H1 (cell line): ENCODE measurements around the gene C8B. TPM values are rescaled to one million over a fixed set of nuclear protein-coding genes. Genes with fewer than 3 reads are reported as not detected.

Experiments used
- CTCF ChIA-PET: fragments of 300-600 bp; sonication (Branson Sonifier 250); formaldehyde crosslinking; loops from one replicate; lab custom pipeline; 2021; ENCODE audit not compliant: partially characterized antibody; lab: Charles Lee
- POLR2A ChIA-PET: fragments of 300-600 bp; sonication (Branson Sonifier 250); formaldehyde crosslinking; loops from one replicate; lab custom pipeline; 2021; ENCODE audit warnings: inconsistent platforms; ENCODE audit not compliant: partially characterized antibody; lab: Charles Lee
- DNase-seq, 2 experiments: peaks; one replicate each; pipeline versions ENCODE4 v3.0.0 to v3.0.0-alpha.2; 2010 to 2022; ENCODE audit warnings: low spot score in 2 of 2, low read depth in 1 of 2, mixed read lengths in 1 of 2
- FAIRE-seq: peaks from 2 replicates; lab custom pipeline; 2011; peaks lifted over from hg19 to GRCh38; lab: Jason Lieb, UNC
- H2AFZ ChIP-seq: 2 replicates; pipeline ENCODE4 v1.8.1; 2012; ENCODE audit warnings: low read length, inconsistent platforms
- H2AK5ac ChIP-seq: 2 replicates; pipeline ENCODE4 v1.6.1; 2013; ENCODE audit warnings: low read depth, low read length
- H2BK120ac ChIP-seq: replicated peaks from 2 replicates; pipeline ENCODE3; 2013; ENCODE audit warnings: low read depth, low read length, inconsistent platforms
- H2BK12ac ChIP-seq: 2 replicates; pipeline ENCODE4 v1.6.1; 2013; ENCODE audit warnings: low read depth, low read length
- H2BK15ac ChIP-seq: 2 replicates; pipeline ENCODE4 v1.6.1; 2013; ENCODE audit warnings: low read length
- H2BK20ac ChIP-seq: 2 replicates; pipeline ENCODE4 v1.6.1; 2013; ENCODE audit warnings: low read length
- H2BK5ac ChIP-seq: 2 replicates; pipeline ENCODE4 v1.6.1; 2013; ENCODE audit warnings: low read depth, low read length
- H3K14ac ChIP-seq: 2 replicates; pipeline ENCODE4 v1.6.1; 2013; ENCODE audit warnings: inconsistent platforms; ENCODE audit not compliant: insufficient read length
- H3K18ac ChIP-seq: 2 replicates; pipeline ENCODE4 v1.6.1; 2013; ENCODE audit warnings: low read length; ENCODE audit errors: extremely low read depth
- H3K23ac ChIP-seq: 2 replicates; pipeline ENCODE4 v1.6.1; 2013; ENCODE audit warnings: inconsistent platforms; ENCODE audit not compliant: insufficient read length
- H3K23me2 ChIP-seq: 2 replicates; pipeline ENCODE4 v1.6.1; 2013; ENCODE audit warnings: low read depth, low read length
- H3K27ac ChIP-seq: 2 replicates; pipeline ENCODE4 v1.6.1; 2011; ENCODE audit warnings: low read depth, low read length, inconsistent platforms
- H3K27me3 ChIP-seq, 4 experiments: replicated peaks in 1 of 4; 1 replicate in 1 of 4; 2 replicates in 3 of 4; pipeline versions ENCODE4 v1.6.1 to v1.8.1; 2011 to 2013; ENCODE audit warnings: low read length in 3 of 4, mild to moderate bottlenecking in 3 of 4, inconsistent platforms in 2 of 4, mixed read lengths in 2 of 4, moderate library complexity in 1 of 4; ENCODE audit not compliant: control insufficient read depth in 3 of 4, insufficient read depth in 3 of 4; ENCODE audit errors: extremely low read depth in 1 of 4
- H3K36me3 ChIP-seq, 4 experiments: 2 replicates each; pipeline versions ENCODE4 v1.6.1 to v1.8.1; 2011 to 2013; ENCODE audit warnings: mild to moderate bottlenecking in 4 of 4, low read length in 3 of 4, moderate library complexity in 2 of 4, control low read depth in 1 of 4, inconsistent platforms in 1 of 4; ENCODE audit not compliant: insufficient read depth in 4 of 4, control insufficient read depth in 2 of 4
- H3K4ac ChIP-seq: replicated peaks from 2 replicates; pipeline ENCODE3; 2013; ENCODE audit warnings: low read length, low read depth, mixed read lengths, inconsistent platforms; ENCODE audit not compliant: insufficient read length
- H3K4me1 ChIP-seq, 4 experiments: replicated peaks in 1 of 4; 1 replicate in 1 of 4; 2 replicates in 3 of 4; pipeline versions ENCODE4 v1.6.1 to v1.8.1; 2011 to 2013; ENCODE audit warnings: low read length in 3 of 4, inconsistent platforms in 2 of 4, mixed read lengths in 1 of 4; ENCODE audit not compliant: insufficient read depth in 4 of 4, control insufficient read depth in 3 of 4
- H3K4me2 ChIP-seq, 2 experiments: 2 replicates each; pipeline versions ENCODE4 v1.6.1 to v1.8.1; 2011 to 2013; ENCODE audit warnings: low read depth in 2 of 2, low read length in 2 of 2, control low read depth in 1 of 2, inconsistent platforms in 1 of 2, mild to moderate bottlenecking in 1 of 2; ENCODE audit not compliant: insufficient read depth in 1 of 2
- H3K4me3 ChIP-seq, 4 experiments: fragments of 200-600, 300-600 bp in 1 of 4; sonication (generic), shearing (Covaris generic), sonication (Bioruptor Twin) in 1 of 4; 2 replicates each; pipeline versions ENCODE4 v1.5.1 to v1.8.1; 2011 to 2016; ENCODE audit warnings: low read length in 4 of 4, low read depth in 3 of 4, control low read depth in 2 of 4, inconsistent platforms in 2 of 4, mild to moderate bottlenecking in 2 of 4, mixed read lengths in 1 of 4, moderate library complexity in 1 of 4; ENCODE audit not compliant: insufficient read depth in 2 of 4; ENCODE audit errors: extremely low read depth in 1 of 4
- H3K56ac ChIP-seq: replicated peaks from 2 replicates; pipeline ENCODE3; 2013; ENCODE audit warnings: low read depth, mild to moderate bottlenecking, mixed read lengths, low read length, inconsistent platforms; ENCODE audit not compliant: insufficient read length
- H3K79me1 ChIP-seq: 2 replicates; pipeline ENCODE4 v1.6.1; 2013; ENCODE audit warnings: low read depth, low read length, control low read depth
- H3K79me2 ChIP-seq, 2 experiments: 2 replicates each; pipeline versions ENCODE4 v1.6.1 to v1.8.1; 2012 to 2013; ENCODE audit warnings: low read length in 2 of 2, mild to moderate bottlenecking in 2 of 2, inconsistent platforms in 1 of 2; ENCODE audit not compliant: insufficient read depth in 2 of 2, control insufficient read depth in 1 of 2
- H3K9ac ChIP-seq, 4 experiments: replicated peaks in 1 of 4; 1 replicate in 1 of 4; 2 replicates in 3 of 4; pipeline versions ENCODE4 v1.6.1 to v1.8.1; 2011 to 2013; ENCODE audit warnings: low read depth in 3 of 4, low read length in 3 of 4, control low read depth in 2 of 4, mild to moderate bottlenecking in 2 of 4, moderate library complexity in 2 of 4, inconsistent platforms in 1 of 4; ENCODE audit errors: extremely low read depth in 1 of 4
- H3K9me3 ChIP-seq, 2 experiments: 2 replicates each; pipeline versions ENCODE4 v1.6.1 to v1.8.1; 2012 to 2013; ENCODE audit warnings: mild to moderate bottlenecking in 2 of 2, moderate library complexity in 2 of 2, control low read depth in 1 of 2, inconsistent platforms in 1 of 2, low read depth in 1 of 2, low read length in 1 of 2, mixed read lengths in 1 of 2; ENCODE audit not compliant: insufficient read depth in 2 of 2
- H4K20me1 ChIP-seq, 2 experiments: replicated peaks in 1 of 2; 2 replicates each; pipeline versions ENCODE3 to v1.8.1; 2011 to 2013; ENCODE audit warnings: inconsistent platforms in 2 of 2, low read length in 2 of 2, mild to moderate bottlenecking in 1 of 2; ENCODE audit not compliant: insufficient read depth in 2 of 2, control insufficient read depth in 1 of 2
- H4K5ac ChIP-seq: 2 replicates; pipeline ENCODE4 v1.6.1; 2013; ENCODE audit warnings: low read length, low read depth, mixed read lengths, inconsistent platforms; ENCODE audit not compliant: insufficient read length
- H4K8ac ChIP-seq: 2 replicates; pipeline ENCODE4 v1.8.0; 2013; ENCODE audit warnings: mild to moderate bottlenecking, moderate library complexity, low read length, inconsistent platforms; ENCODE audit not compliant: insufficient read depth; ENCODE audit errors: extremely low read depth
- H4K91ac ChIP-seq: replicated peaks from 2 replicates; pipeline ENCODE3; 2013; ENCODE audit warnings: low read length, mixed read lengths, inconsistent platforms; ENCODE audit not compliant: insufficient read length
- POU5F1 ChIP-seq: IDR thresholded peaks from 2 replicates; pipeline ENCODE4 v1.6.1; 2011; ENCODE audit warnings: low read depth, mild to moderate bottlenecking, low read length, moderate library complexity
- TAF1 ChIP-seq: IDR thresholded peaks from 2 replicates; pipeline ENCODE4 v1.6.1; 2011; ENCODE audit warnings: mild to moderate bottlenecking, low read depth, low read length
- ZNF274 ChIP-seq: IDR thresholded peaks from 2 replicates; pipeline ENCODE4 v1.7.0; 2012; ENCODE audit warnings: low read length, borderline replicate concordance; ENCODE audit errors: extremely low read depth
- WGBS, 2 experiments: shearing (Covaris generic) in 1 of 2; methylation state at CpG; one replicate each; pipeline versions ENCODE4 v1.1.6 to v1.1.7; 2013 to 2015; ENCODE audit warnings: low lambda C conversion rate in 2 of 2, mixed read lengths in 2 of 2, inconsistent platforms in 1 of 2, low coverage in 1 of 2, missing lambda C conversion rate in 1 of 2; ENCODE audit not compliant: insufficient replicate concordance in 2 of 2, insufficient coverage in 1 of 2, insufficient read length in 1 of 2; ENCODE audit errors: extremely low coverage in 1 of 2, missing lambda C conversion rate in 1 of 2; 5-methylcytosine and 5-hydroxymethylcytosine counted together
- polyA plus RNA-seq, 7 experiments: library from polyadenylated mRNA; depleted of rRNA in 3 of 7; stranded (reverse) in 5 of 7; unstranded in 2 of 7; fragments of >200 nt in 5 of 7; fragments of 200-250 nt in 2 of 7; gene quantifications; 1 replicate in 5 of 7; 2 replicates in 1 of 7; 4 replicates in 1 of 7; pipeline versions ENCODE4 v1.2.1 to v1.2.3, GENCODE V29; 2011 to 2013; ENCODE audit warnings: missing spikeins in 2 of 7, mixed read lengths in 2 of 7
- total RNA-seq: library from RNA; stranded (reverse); fragmentation: NEBNext Ultra II Directional; extraction: Animal tissue kit (Norgen Biotek cat#: 25700); gene quantifications from 2 replicates; pipeline ENCODE4 v1.2.1, GENCODE V29; 2021

Gene C8B
- total and polyA plus RNA-seq, 2 of the 8 experiments (the other 6 are each of a cell fraction or from before 2014, with no cell fraction given): not detected

GRCh38 chr1:57012315-57012714 is 46.5 kb upstream of the C8B start:
- no peak overlapping the region for H2BK12ac ChIP-seq
- no peak overlapping the region for H2BK20ac ChIP-seq
- no peaks in the 10 kb centered on the region for H3K9me3 ChIP-seq
- no peak overlapping the region for H3K4ac ChIP-seq
- no peak overlapping the region for H4K91ac ChIP-seq
- H3K14ac ChIP-seq: no peak overlapping the region
- no peak overlapping the region for H2BK15ac ChIP-seq
- no peaks in the 10 kb centered on the region for H3K79me1 ChIP-seq
- H3K4me2 ChIP-seq: no peak overlapping the region
- no peak overlapping the region for H3K23ac ChIP-seq
- H3K79me2 ChIP-seq: no peaks in the 10 kb centered on the region; a peak in 1 of 4 replicates
- H2AK5ac ChIP-seq: no peak overlapping the region
- H3K27me3 ChIP-seq: no peaks in the 10 kb centered on the region
- H2BK120ac ChIP-seq: no peak overlapping the region
- H2AFZ ChIP-seq: no peak overlapping the region
- ChIA-PET CTCF (interaction anchor here (0.6 to 2.3 kb wide), 7 partner anchors 11 to 180 kb away, joined by 3 to 5 read pairs (median 3); no protein-coding TSS in a partner anchor), POLR2A (interaction anchor here (1.0 kb wide), 1 partner anchor 16 kb away, joined by 4 read pairs; no protein-coding TSS in a partner anchor)
- no peak for DNase-seq
- no peak for TF ChIP-seq POU5F1
- TF ChIP-seq TAF1: no peak
- no peak for TF ChIP-seq ZNF274
- H4K8ac ChIP-seq: no peak overlapping the region
- no peak overlapping the region for H3K56ac ChIP-seq
- no peaks in the 10 kb centered on the region for H3K23me2 ChIP-seq
- no peaks in the 10 kb centered on the region for H3K4me1 ChIP-seq
- H3K4me3 ChIP-seq: no peak overlapping the region
- 90% methylated on average over 1 of the region's 1 CpG; no CpG with 5 or more reads in 1 of the 2 experiments for WGBS, 2 experiments
- H3K36me3 ChIP-seq: no peaks in the 10 kb centered on the region
- FAIRE-seq: no peak
- no peak overlapping the region for H3K18ac ChIP-seq
- no peak overlapping the region for H3K9ac ChIP-seq
- no peak overlapping the region for H4K5ac ChIP-seq
- no peak overlapping the region for H2BK5ac ChIP-seq
- H3K27ac ChIP-seq: no peak overlapping the region
- peaks cover 0 to 1% of the 10 kb centered on the region in 2 experiments for H4K20me1 ChIP-seq
